Lower lobe of right lung (tissue), 2 donors: Measurements from ENCODE around the gene CXCL8. TPM values are rescaled to one million over a fixed set of nuclear protein-coding genes. Genes with fewer than 3 reads are reported as not detected.

Source experiments
- ATAC-seq, 2 donors: fragments of 200-7000 bp; cut with Tn5 transposase; one replicate each; pipeline ENCODE4 v1.9.1; 2020 to 2022; ENCODE audit warnings: mild to moderate bottlenecking in 2 of 2, moderate library complexity in 2 of 2
- DNase-seq: peaks from one replicate; pipeline ENCODE4 v3.0.0-alpha.2; 2020
- H3K27ac ChIP-seq: fragments of 200-600 bp; one replicate; pipeline ENCODE4 v1.8.0; 2022
- H3K27me3 ChIP-seq: fragments of 200-600 bp; one replicate; pipeline ENCODE4 v1.8.0; 2022; ENCODE audit warnings: low read depth
- H3K36me3 ChIP-seq: fragments of 200-600 bp; one replicate; pipeline ENCODE4 v1.8.0; 2022; ENCODE audit warnings: mild to moderate bottlenecking
- H3K4me1 ChIP-seq: fragments of 200-600 bp; one replicate; pipeline ENCODE4 v1.8.0; 2022
- H3K4me3 ChIP-seq: fragments of 200-600 bp; one replicate; pipeline ENCODE4 v1.8.0; 2022; ENCODE audit warnings: mild to moderate bottlenecking
- H3K9me3 ChIP-seq: fragments of 200-600 bp; one replicate; pipeline ENCODE4 v1.8.0; 2022
- intact Hi-C: fragments of 100-400 bp; cut with DNase I; formaldehyde crosslinking; loops from one replicate; pipeline ENCODE4 v1.11.0; 2022
- total RNA-seq: library from RNA; stranded (reverse); fragmentation: NEBNext Ultra II Directional; extraction: Animal tissue kit (Norgen Biotek cat#: 25700); gene quantifications from one replicate; pipeline ENCODE4 v1.2.1, GENCODE V29; 2021
- TF ChIP-seq, protein P1 (sequence below): fragments of 200-600 bp; IDR thresholded peaks from one replicate; pipeline ENCODE4 v1.8.0; 2022; ENCODE audit warnings: antibody characterized with exemption, mild to moderate bottlenecking
- donor health status: DM: no; HTN: yes; CAD: no; lungs with severe emphysema.

Gene CXCL8
- total RNA-seq, 1 donor from 2014 or later, result 6.2 TPM

DNA sequence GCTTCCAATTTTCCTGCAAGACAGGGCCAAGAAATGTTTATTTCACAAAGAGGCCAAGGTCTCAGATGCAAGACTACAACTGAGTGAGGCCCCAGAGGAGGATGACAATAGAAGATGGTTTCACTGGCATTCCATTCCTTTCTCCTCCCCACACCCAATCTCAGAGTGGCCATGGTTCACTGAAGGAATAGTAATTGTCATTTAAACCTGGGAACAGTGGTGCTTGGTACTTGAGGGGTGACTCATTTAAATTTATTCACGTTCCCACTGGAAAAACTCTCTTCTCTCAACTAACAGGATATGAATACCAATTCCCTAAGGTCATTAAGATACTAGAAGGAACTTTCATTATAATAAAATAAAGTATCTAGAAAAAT, 35.3 kb upstream of the CXCL8 start:
- Histone ChIP-seq H3K9me3 (no peaks in the 10 kb centered on the region), H3K27me3 (no peaks in the 10 kb centered on the region), H3K27ac (peak overlapping the region; percentile 47), H3K4me1 (peaks cover 30% of the 10 kb centered on the region), H3K36me3 (no peaks in the 10 kb centered on the region), H3K4me3 (no peak overlapping the region)
- no peak for ATAC-seq
- TF ChIP-seq, protein P1, sequence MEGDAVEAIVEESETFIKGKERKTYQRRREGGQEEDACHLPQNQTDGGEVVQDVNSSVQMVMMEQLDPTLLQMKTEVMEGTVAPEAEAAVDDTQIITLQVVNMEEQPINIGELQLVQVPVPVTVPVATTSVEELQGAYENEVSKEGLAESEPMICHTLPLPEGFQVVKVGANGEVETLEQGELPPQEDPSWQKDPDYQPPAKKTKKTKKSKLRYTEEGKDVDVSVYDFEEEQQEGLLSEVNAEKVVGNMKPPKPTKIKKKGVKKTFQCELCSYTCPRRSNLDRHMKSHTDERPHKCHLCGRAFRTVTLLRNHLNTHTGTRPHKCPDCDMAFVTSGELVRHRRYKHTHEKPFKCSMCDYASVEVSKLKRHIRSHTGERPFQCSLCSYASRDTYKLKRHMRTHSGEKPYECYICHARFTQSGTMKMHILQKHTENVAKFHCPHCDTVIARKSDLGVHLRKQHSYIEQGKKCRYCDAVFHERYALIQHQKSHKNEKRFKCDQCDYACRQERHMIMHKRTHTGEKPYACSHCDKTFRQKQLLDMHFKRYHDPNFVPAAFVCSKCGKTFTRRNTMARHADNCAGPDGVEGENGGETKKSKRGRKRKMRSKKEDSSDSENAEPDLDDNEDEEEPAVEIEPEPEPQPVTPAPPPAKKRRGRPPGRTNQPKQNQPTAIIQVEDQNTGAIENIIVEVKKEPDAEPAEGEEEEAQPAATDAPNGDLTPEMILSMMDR, result no peak
- DNase-seq, result no peak
- intact Hi-C loops, result no loop called here

DNA sequence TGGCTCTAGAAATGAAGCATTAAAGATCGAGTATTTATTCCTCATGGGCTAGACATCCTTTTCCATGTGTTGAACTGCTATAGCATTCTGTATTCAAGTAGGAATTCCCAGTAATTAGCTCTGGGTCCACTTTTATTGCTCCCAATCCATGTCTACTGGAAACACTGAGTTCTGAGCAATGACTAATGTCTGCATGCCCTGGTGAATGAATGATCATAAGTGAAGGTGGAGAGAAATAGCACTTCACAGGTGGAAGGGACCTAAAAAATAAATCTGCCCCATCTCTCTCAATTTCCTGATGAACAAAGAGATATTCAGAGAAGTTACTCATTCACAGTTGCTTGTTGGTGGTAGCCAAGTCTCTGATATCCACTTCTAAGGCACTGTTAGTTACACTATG, 34.6 kb upstream of the CXCL8 start:
- intact Hi-C loops, result no loop called here
- no peak overlapping the region for H3K4me3 ChIP-seq
- no peak overlapping the region for H3K27ac ChIP-seq

GRCh38 chr4:73706811-73707210, 33.6 kb upstream of the CXCL8 start:
- Histone ChIP-seq H3K27ac (no peak overlapping the region), H3K36me3 (no peaks in the 10 kb centered on the region), H3K27me3 (no peaks in the 10 kb centered on the region), H3K9me3 (no peaks in the 10 kb centered on the region), H3K4me3 (no peak overlapping the region), H3K4me1 (peaks cover 30% of the 10 kb centered on the region)
- TF ChIP-seq, protein P1, result no peak
- DNase-seq (no peak), ATAC-seq (no peak)
- intact Hi-C loops, result no loop called here

More for the DNA sequence above, 34.6 kb upstream of the CXCL8 start:
- ATAC-seq (no peak), DNase-seq (no peak)
- peaks cover 30% of the 10 kb centered on the region for H3K4me1 ChIP-seq
- TF ChIP-seq, protein P1, result no peak
- no peaks in the 10 kb centered on the region for H3K9me3 ChIP-seq
- no peaks in the 10 kb centered on the region for H3K27me3 ChIP-seq
- no peaks in the 10 kb centered on the region for H3K36me3 ChIP-seq

DNA sequence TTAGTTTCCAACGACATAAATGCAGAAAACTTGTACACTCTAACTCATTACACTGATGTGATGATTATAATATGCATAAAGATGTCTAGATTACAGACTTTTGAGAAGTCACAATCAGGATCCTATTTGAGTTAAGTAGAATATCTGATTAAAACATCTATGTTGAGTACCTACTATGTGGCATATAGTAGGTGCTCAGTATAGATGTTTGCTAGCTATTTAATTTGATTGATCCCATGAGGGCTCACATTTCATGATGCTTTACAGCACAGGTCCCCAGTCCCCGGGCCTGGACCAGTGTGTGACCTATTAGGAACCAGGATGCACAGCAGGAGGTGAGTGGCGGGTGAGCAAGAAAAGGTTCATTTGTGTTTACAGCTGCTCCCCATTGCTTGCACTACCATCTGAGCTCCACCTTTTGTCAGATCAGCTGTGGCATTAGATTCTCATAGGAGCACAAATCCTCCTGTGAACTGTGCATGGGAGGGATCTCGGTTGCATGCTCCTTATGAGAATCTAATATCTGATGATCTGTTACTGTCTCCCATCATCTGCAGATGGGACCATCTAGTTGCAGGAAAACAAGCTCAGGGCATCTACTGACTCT, 33.0 kb upstream of the CXCL8 start:
- Histone ChIP-seq H3K36me3 (no peaks in the 10 kb centered on the region), H3K27ac (no peak overlapping the region), H3K4me1 (peaks cover 30% of the 10 kb centered on the region), H3K27me3 (no peaks in the 10 kb centered on the region), H3K4me3 (no peak overlapping the region), H3K9me3 (no peaks in the 10 kb centered on the region)
- no peak for ATAC-seq
- TF ChIP-seq, protein P1, result no peak
- DNase-seq, result peak; percentile 35
- intact Hi-C loops, result no loop called here

GRCh38 chr4:73707918-73708577, 32.3 kb upstream of the CXCL8 start:
- DNase-seq, result peak; percentile 53
- intact Hi-C loops, result no loop called here

More at GRCh38 chr4:73707918-73708577, 32.3 kb upstream of the CXCL8 start:
- ATAC-seq, result peak; percentile 57 to 85
- Histone ChIP-seq H3K27ac (peak overlapping the region; percentile 40), H3K27me3 (no peaks in the 10 kb centered on the region), H3K9me3 (no peaks in the 10 kb centered on the region), H3K4me3 (no peak overlapping the region), H3K4me1 (peaks cover 30% of the 10 kb centered on the region), H3K36me3 (no peaks in the 10 kb centered on the region)
- TF ChIP-seq, protein P1, result no peak
